CD4-positive, alpha-beta T cell (primary cell): ENCODE results near the gene COBL. TPM values are rescaled to one million over a fixed set of nuclear protein-coding genes. Genes with fewer than 3 reads are reported as not detected.

ENCODE experiments used
- ATAC-seq: fragments of 200-7000 bp; cut with Tn5 transposase; one replicate; pipeline ENCODE4 v1.10.0; 2022; ENCODE audit warnings: mild to moderate bottlenecking; ENCODE audit not compliant: poor library complexity
- CTCF ChIA-PET: fragments of 350-600 bp; sonication (Branson Sonifier 250); formaldehyde crosslinking; loops from one replicate; lab custom pipeline; 2021; ENCODE audit warnings: antibody characterized with exemption, inconsistent platforms; lab: Charles Lee
- POLR2A ChIA-PET: fragments of 350-600 bp; sonication (Branson Sonifier 250); formaldehyde crosslinking; loops from one replicate; lab custom pipeline; 2021; ENCODE audit warnings: antibody characterized with exemption, inconsistent platforms; lab: Charles Lee
- DNase-seq, 14 experiments: peaks; one replicate each; pipeline ENCODE4 v3.0.0-alpha.2; 2013 to 2020; ENCODE audit warnings: mixed read lengths in 2 of 14
- H3K27ac ChIP-seq, 2 donors: one replicate each; pipeline versions ENCODE4 v1.5.1 to v1.7.0; 2013; ENCODE audit warnings: low read length in 2 of 2, low read depth in 1 of 2, mild to moderate bottlenecking in 1 of 2
- H3K27me3 ChIP-seq, 2 experiments: 1 replicate in 1 of 2; 2 replicates in 1 of 2; pipeline versions ENCODE4 v1.6.1 to v1.7.0; 2013; ENCODE audit warnings: low read length in 2 of 2, control low read depth in 1 of 2, mild to moderate bottlenecking in 1 of 2, moderate library complexity in 1 of 2; ENCODE audit not compliant: insufficient read depth in 2 of 2, control insufficient read depth in 1 of 2
- H3K36me3 ChIP-seq: one replicate; pipeline ENCODE4 v1.6.1; 2013; ENCODE audit warnings: low read length, control low read depth; ENCODE audit not compliant: insufficient read depth
- H3K4me1 ChIP-seq: one replicate; pipeline ENCODE4 v1.6.1; 2013; ENCODE audit warnings: low read length, control low read depth; ENCODE audit not compliant: insufficient read depth
- H3K4me3 ChIP-seq: one replicate; pipeline ENCODE4 v1.5.1; 2013; ENCODE audit warnings: mild to moderate bottlenecking, low read length, moderate library complexity
- H3K9me3 ChIP-seq, 2 experiments: 1 replicate in 1 of 2; 2 replicates in 1 of 2; pipeline versions ENCODE4 v1.6.1 to v1.7.0; 2013; ENCODE audit warnings: low read length in 2 of 2, mild to moderate bottlenecking in 2 of 2, control low read depth in 1 of 2, moderate library complexity in 1 of 2; ENCODE audit not compliant: control insufficient read depth in 1 of 2, insufficient read depth in 1 of 2
- H3K27ac Mint-ChIP-seq: one replicate; pipeline ENCODE4 v1.8.0; 2020; ENCODE audit warnings: mixed read lengths
- H3K27me3 Mint-ChIP-seq: one replicate; pipeline ENCODE4 v1.8.0; 2021; ENCODE audit warnings: mixed read lengths
- H3K36me3 Mint-ChIP-seq: one replicate; pipeline ENCODE4 v1.8.0; 2021; ENCODE audit warnings: low read depth, mixed read lengths
- H3K4me1 Mint-ChIP-seq: one replicate; pipeline ENCODE4 v1.8.0; 2021; ENCODE audit warnings: low read depth, mixed read lengths
- H3K4me3 Mint-ChIP-seq: one replicate; pipeline ENCODE4 v1.8.0; 2020; ENCODE audit warnings: mild to moderate bottlenecking, mixed read lengths
- H3K9me3 Mint-ChIP-seq: one replicate; pipeline ENCODE4 v1.8.0; 2020; ENCODE audit warnings: mixed read lengths
- CTCF ChIP-seq: fragments of 200-600 bp; IDR thresholded peaks from one replicate; pipeline ENCODE4 v1.8.0; 2022; ENCODE audit warnings: antibody characterized with exemption, mild to moderate bottlenecking
- intact Hi-C, 2 experiments: fragments of 100-400 bp; cut with DNase I in 1 of 2; cut with micrococcal nuclease in 1 of 2; formaldehyde crosslinking; loops; one replicate each; pipeline versions ENCODE4 v1.15.1 to v1.9.0; 2023 to 2025; cut with DNase I, micrococcal nuclease
- total RNA-seq, 174 experiments: library from RNA in 2 of 174; stranded (reverse) in 2 of 174; gene quantifications; one replicate each; pipeline ENCODE4 v1.2.3 and lab custom pipeline; 2021 to 2026

Gene COBL
- total RNA-seq, 2 experiments from 2014 or later = not detected

- intact Hi-C loops = no loop called here
- H3K4me3 Mint-ChIP-seq = no peak overlapping the region
- no peaks in the 10 kb centered on the region for H3K36me3 ChIP-seq
- H3K4me1 ChIP-seq = no peaks in the 10 kb centered on the region
- H3K9me3 ChIP-seq = peaks cover 0 to 4% of the 10 kb centered on the region in 2 experiments
- no peaks in the 10 kb centered on the region for H3K36me3 Mint-ChIP-seq
- DNase-seq = no peak
- no peak overlapping the region for H3K27ac Mint-ChIP-seq
- no peaks in the 10 kb centered on the region for H3K4me1 Mint-ChIP-seq
- TF ChIP-seq CTCF = no peak
- H3K4me3 ChIP-seq = no peak overlapping the region
- ATAC-seq = no peak
- no peaks in the 10 kb centered on the region for H3K27me3 Mint-ChIP-seq
- H3K27ac ChIP-seq = no peak overlapping the region
- H3K9me3 Mint-ChIP-seq = no peaks in the 10 kb centered on the region
- ChIA-PET POLR2A (no interaction called here), CTCF (no interaction called here)
- H3K27me3 ChIP-seq = no peaks in the 10 kb centered on the region
These were observed 53.6 kb downstream of the COBL start for GRCh38 chr7:51262796-51263531.

GRCh38 chr7:51261950-51262795 is 54.4 kb downstream of the COBL start:
- no peaks in the 10 kb centered on the region for H3K36me3 ChIP-seq
- TF ChIP-seq CTCF = no peak
- no peak overlapping the region for H3K4me3 ChIP-seq
- CTCF ChIA-PET = no interaction called here
- POLR2A ChIA-PET = no interaction called here
- H3K27ac ChIP-seq = no peak overlapping the region
- Mint-ChIP-seq H3K27me3 (no peaks in the 10 kb centered on the region), H3K27ac (no peak overlapping the region), H3K9me3 (no peaks in the 10 kb centered on the region), H3K4me1 (no peaks in the 10 kb centered on the region), H3K4me3 (no peak overlapping the region), H3K36me3 (no peaks in the 10 kb centered on the region)
- no peak for DNase-seq
- no peaks in the 10 kb centered on the region for H3K4me1 ChIP-seq
- ATAC-seq = no peak
- H3K9me3 ChIP-seq = peaks cover 0 to 4% of the 10 kb centered on the region in 2 experiments
- H3K27me3 ChIP-seq = no peaks in the 10 kb centered on the region
- intact Hi-C loops = no loop called here

GRCh38 chr7:51261117-51261835 is 55.3 kb downstream of the COBL start:
- H3K9me3 Mint-ChIP-seq = no peaks in the 10 kb centered on the region
- TF ChIP-seq CTCF = no peak
- ChIA-PET POLR2A (no interaction called here), CTCF (no interaction called here)
- no peaks in the 10 kb centered on the region for H3K27me3 Mint-ChIP-seq
- no peak overlapping the region for H3K27ac Mint-ChIP-seq
- H3K27me3 ChIP-seq = no peaks in the 10 kb centered on the region
- no peaks in the 10 kb centered on the region for H3K4me1 ChIP-seq
- no peak overlapping the region for H3K4me3 Mint-ChIP-seq
- no peak overlapping the region for H3K4me3 ChIP-seq
- intact Hi-C loops = no loop called here
- H3K36me3 ChIP-seq = no peaks in the 10 kb centered on the region
- DNase-seq (no peak), ATAC-seq (no peak)
- H3K36me3 Mint-ChIP-seq = no peaks in the 10 kb centered on the region
- H3K27ac ChIP-seq = no peak overlapping the region
- peaks cover 0 to 4% of the 10 kb centered on the region in 2 experiments for H3K9me3 ChIP-seq
- H3K4me1 Mint-ChIP-seq = no peaks in the 10 kb centered on the region
